GM23338 (cell line): ENCODE data around the gene MAMDC2. TPM values are rescaled to one million over a fixed set of nuclear protein-coding genes. Genes with fewer than 3 reads are reported as not detected.

ENCODE experiments used
- ATAC-seq: fragments of 200-7000 bp; cut with Tn5 transposase; 3 replicates; pipeline ENCODE4 v1.9.1; 2020
- DNase-seq: peaks from one replicate; pipeline ENCODE4 v3.0.0-alpha.2; 2015; ENCODE audit warnings: low spot score
- H2AFZ ChIP-seq: fragments of 200-600 bp; sonication (generic); 2 replicates; pipeline ENCODE4 v1.8.0; 2016; ENCODE audit warnings: antibody characterized with exemption, mild to moderate bottlenecking, moderate library complexity
- H3F3A ChIP-seq: fragments of 200-600 bp; sonication (generic); replicated peaks from 2 replicates; pipeline ENCODE4 v1.8.0; 2017; ENCODE audit warnings: antibody characterized with exemption, mixed run types, low read depth
- H3K27ac ChIP-seq: fragments of 200-600 bp; sonication (generic); 2 replicates; pipeline ENCODE4 v1.6.1; 2016; ENCODE audit warnings: low read depth
- H3K27me3 ChIP-seq: fragments of 200-600 bp; sonication (generic); 2 replicates; pipeline ENCODE4 v1.8.0; 2016; ENCODE audit warnings: mild to moderate bottlenecking, mixed run types, moderate library complexity; ENCODE audit not compliant: insufficient read depth
- H3K36me3 ChIP-seq: fragments of 200-600 bp; sonication (generic); 2 replicates; pipeline ENCODE4 v1.8.0; 2016; ENCODE audit warnings: mild to moderate bottlenecking; ENCODE audit not compliant: insufficient read depth
- H3K4me1 ChIP-seq: fragments of 200-600 bp; sonication (generic); 2 replicates; pipeline ENCODE4 v1.8.0; 2016; ENCODE audit warnings: mild to moderate bottlenecking, moderate library complexity; ENCODE audit not compliant: insufficient read depth
- H3K4me2 ChIP-seq: fragments of 200-600 bp; sonication (generic); 2 replicates; pipeline ENCODE4 v1.7.1; 2017; ENCODE audit warnings: mixed run types
- H3K4me3 ChIP-seq: fragments of 200-600 bp; sonication (generic); 2 replicates; pipeline ENCODE4 v1.6.1; 2016; ENCODE audit warnings: mixed run types
- H3K79me2 ChIP-seq: fragments of 200-600 bp; sonication (generic); replicated peaks from 2 replicates; pipeline ENCODE4 v1.8.0; 2017; ENCODE audit warnings: mild to moderate bottlenecking; ENCODE audit not compliant: insufficient read depth
- H3K9me2 ChIP-seq: fragments of 200-600 bp; sonication (generic); 2 replicates; pipeline ENCODE4 v1.8.0; 2017; ENCODE audit not compliant: insufficient read depth
- H4K20me1 ChIP-seq: fragments of 200-600 bp; sonication (generic); replicated peaks from 2 replicates; pipeline ENCODE4 v1.8.0; 2017; ENCODE audit warnings: mild to moderate bottlenecking; ENCODE audit not compliant: insufficient read depth
- H3K27ac Mint-ChIP-seq: 2 replicates; pipeline ENCODE4 v1.8.0; 2020; ENCODE audit warnings: inconsistent platforms, mild to moderate bottlenecking, moderate library complexity, mixed read lengths
- H3K27me3 Mint-ChIP-seq: 3 replicates; pipeline ENCODE4 v1.8.0; 2022; ENCODE audit warnings: low read depth, mild to moderate bottlenecking, moderate library complexity, mixed read lengths, inconsistent platforms; ENCODE audit not compliant: insufficient read depth, poor library complexity
- H3K36me3 Mint-ChIP-seq: 3 replicates; pipeline ENCODE4 v1.8.0; 2021; ENCODE audit warnings: low read depth, mild to moderate bottlenecking, inconsistent platforms, moderate library complexity, mixed read lengths
- H3K4me1 Mint-ChIP-seq: 3 replicates; pipeline ENCODE4 v1.8.0; 2020; ENCODE audit warnings: mild to moderate bottlenecking, inconsistent platforms, mixed read lengths
- H3K4me3 Mint-ChIP-seq: 3 replicates; pipeline ENCODE4 v1.8.0; 2021; ENCODE audit warnings: moderate library complexity, mild to moderate bottlenecking, inconsistent platforms, mixed read lengths
- H3K9me3 Mint-ChIP-seq: 3 replicates; pipeline ENCODE4 v1.8.0; 2020; ENCODE audit warnings: moderate library complexity, mild to moderate bottlenecking, inconsistent platforms, mixed read lengths
- CREB1 ChIP-seq: fragments of 250-450 bp; sonication (Bioruptor Pico); IDR thresholded peaks from 2 replicates; pipeline ENCODE4 v1.5.0; 2020; ENCODE audit warnings: low read depth, mild to moderate bottlenecking, moderate library complexity
- ETS1 ChIP-seq: IDR thresholded peaks from 2 replicates; pipeline ENCODE4 v1.6.1; 2016; ENCODE audit warnings: antibody characterized with exemption
- EZH2 ChIP-seq: fragments of 200-600 bp; sonication (generic); IDR thresholded peaks from one replicate; pipeline ENCODE4 v1.8.0; 2017; ENCODE audit warnings: antibody characterized with exemption, mild to moderate bottlenecking, low read depth; ENCODE audit not compliant: unreplicated experiment
- EZH2phosphoT487 ChIP-seq: fragments of 200-600 bp; sonication (generic); IDR thresholded peaks from one replicate; pipeline ENCODE4 v1.8.1; 2018; ENCODE audit warnings: antibody characterized with exemption; ENCODE audit not compliant: unreplicated experiment
- JUNB ChIP-seq: IDR thresholded peaks from one replicate; pipeline ENCODE4 v1.6.1; 2016; ENCODE audit warnings: antibody characterized with exemption; ENCODE audit not compliant: unreplicated experiment
- NANOG ChIP-seq: IDR thresholded peaks from 2 replicates; pipeline ENCODE4 v1.6.1; 2016; ENCODE audit warnings: antibody characterized with exemption, borderline replicate concordance
- REST ChIP-seq: IDR thresholded peaks from one replicate; pipeline ENCODE4 v1.6.1; 2018; ENCODE audit warnings: antibody characterized with exemption; ENCODE audit not compliant: unreplicated experiment
- STAT1 ChIP-seq: IDR thresholded peaks from one replicate; pipeline ENCODE4 v1.6.1; 2016; ENCODE audit warnings: antibody characterized with exemption; ENCODE audit not compliant: unreplicated experiment
- ZNF331 ChIP-seq: fragments of 250-450 bp; sonication (Bioruptor Pico); IDR thresholded peaks from 2 replicates; pipeline ENCODE4 v1.5.0; 2020; ENCODE audit warnings: low read depth, mild to moderate bottlenecking, moderate library complexity
- polyA plus RNA-seq: library from polyadenylated mRNA; unstranded; fragments of >200 nt; fragmentation: Nextera tagmentation; extraction: Ambion mirVana; gene quantifications from 2 replicates; pipeline ENCODE4 v1.2.1, GENCODE V29; 2016
- total RNA-seq: library from RNA; depleted of rRNA; stranded (reverse); fragments of >200 nt; shearing (Covaris generic); gene quantifications from 2 replicates; pipeline ENCODE4 v1.2.3, GENCODE V29; 2014
- TF ChIP-seq, protein P1 (sequence below): fragments of 250-450 bp; sonication (Bioruptor Pico); IDR thresholded peaks from 2 replicates; pipeline ENCODE4 v1.5.0; 2020; ENCODE audit warnings: mild to moderate bottlenecking, moderate library complexity

MAMDC2 gene
- total and polyA plus RNA-seq, 2 experiments from 2014 or later = 7.7 to 19.6 TPM

DNA sequence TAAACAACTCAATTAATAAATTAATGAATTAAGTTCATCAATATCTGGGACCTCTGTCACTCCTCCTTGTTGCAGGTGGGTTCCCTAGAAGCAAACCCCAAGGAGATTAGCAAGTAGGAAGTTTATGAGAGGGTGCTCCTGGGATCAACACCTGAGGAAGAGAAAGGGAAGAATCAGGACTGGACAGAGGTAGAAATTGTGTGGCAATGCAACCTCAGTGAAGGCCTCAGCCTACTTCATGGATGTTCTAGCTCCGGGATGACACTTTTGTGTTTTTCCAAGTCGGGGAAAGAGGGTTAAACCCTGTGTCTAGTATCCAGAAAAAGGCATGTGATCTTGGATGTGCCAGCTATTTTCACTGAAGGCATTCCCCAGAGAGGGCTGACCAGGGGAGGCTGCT, 23.2 kb downstream of the MAMDC2 start (continued):
- TF ChIP-seq, protein P1, sequence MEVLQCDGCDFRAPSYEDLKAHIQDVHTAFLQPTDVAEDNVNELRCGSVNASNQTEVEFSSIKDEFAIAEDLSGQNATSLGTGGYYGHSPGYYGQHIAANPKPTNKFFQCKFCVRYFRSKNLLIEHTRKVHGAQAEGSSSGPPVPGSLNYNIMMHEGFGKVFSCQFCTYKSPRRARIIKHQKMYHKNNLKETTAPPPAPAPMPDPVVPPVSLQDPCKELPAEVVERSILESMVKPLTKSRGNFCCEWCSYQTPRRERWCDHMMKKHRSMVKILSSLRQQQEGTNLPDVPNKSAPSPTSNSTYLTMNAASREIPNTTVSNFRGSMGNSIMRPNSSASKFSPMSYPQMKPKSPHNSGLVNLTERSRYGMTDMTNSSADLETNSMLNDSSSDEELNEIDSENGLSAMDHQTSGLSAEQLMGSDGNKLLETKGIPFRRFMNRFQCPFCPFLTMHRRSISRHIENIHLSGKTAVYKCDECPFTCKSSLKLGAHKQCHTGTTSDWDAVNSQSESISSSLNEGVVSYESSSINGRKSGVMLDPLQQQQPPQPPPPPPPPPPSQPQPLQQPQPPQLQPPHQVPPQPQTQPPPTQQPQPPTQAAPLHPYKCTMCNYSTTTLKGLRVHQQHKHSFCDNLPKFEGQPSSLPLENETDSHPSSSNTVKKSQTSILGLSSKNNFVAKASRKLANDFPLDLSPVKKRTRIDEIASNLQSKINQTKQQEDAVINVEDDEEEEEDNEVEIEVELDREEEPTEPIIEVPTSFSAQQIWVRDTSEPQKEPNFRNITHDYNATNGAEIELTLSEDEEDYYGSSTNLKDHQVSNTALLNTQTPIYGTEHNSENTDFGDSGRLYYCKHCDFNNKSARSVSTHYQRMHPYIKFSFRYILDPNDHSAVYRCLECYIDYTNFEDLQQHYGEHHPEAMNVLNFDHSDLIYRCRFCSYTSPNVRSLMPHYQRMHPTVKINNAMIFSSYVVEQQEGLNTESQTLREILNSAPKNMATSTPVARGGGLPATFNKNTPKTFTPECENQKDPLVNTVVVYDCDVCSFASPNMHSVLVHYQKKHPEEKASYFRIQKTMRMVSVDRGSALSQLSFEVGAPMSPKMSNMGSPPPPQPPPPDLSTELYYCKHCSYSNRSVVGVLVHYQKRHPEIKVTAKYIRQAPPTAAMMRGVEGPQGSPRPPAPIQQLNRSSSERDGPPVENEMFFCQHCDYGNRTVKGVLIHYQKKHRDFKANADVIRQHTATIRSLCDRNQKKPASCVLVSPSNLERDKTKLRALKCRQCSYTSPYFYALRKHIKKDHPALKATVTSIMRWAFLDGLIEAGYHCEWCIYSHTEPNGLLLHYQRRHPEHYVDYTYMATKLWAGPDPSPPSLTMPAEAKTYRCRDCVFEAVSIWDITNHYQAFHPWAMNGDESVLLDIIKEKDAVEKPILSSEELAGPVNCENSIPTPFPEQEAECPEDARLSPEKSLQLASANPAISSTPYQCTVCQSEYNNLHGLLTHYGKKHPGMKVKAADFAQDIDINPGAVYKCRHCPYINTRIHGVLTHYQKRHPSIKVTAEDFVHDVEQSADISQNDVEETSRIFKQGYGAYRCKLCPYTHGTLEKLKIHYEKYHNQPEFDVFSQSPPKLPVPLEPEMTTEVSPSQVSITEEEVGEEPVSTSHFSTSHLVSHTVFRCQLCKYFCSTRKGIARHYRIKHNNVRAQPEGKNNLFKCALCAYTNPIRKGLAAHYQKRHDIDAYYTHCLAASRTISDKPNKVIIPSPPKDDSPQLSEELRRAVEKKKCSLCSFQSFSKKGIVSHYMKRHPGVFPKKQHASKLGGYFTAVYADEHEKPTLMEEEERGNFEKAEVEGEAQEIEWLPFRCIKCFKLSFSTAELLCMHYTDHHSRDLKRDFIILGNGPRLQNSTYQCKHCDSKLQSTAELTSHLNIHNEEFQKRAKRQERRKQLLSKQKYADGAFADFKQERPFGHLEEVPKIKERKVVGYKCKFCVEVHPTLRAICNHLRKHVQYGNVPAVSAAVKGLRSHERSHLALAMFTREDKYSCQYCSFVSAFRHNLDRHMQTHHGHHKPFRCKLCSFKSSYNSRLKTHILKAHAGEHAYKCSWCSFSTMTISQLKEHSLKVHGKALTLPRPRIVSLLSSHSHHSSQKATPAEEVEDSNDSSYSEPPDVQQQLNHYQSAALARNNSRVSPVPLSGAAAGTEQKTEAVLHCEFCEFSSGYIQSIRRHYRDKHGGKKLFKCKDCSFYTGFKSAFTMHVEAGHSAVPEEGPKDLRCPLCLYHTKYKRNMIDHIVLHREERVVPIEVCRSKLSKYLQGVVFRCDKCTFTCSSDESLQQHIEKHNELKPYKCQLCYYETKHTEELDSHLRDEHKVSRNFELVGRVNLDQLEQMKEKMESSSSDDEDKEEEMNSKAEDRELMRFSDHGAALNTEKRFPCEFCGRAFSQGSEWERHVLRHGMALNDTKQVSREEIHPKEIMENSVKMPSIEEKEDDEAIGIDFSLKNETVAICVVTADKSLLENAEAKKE (CRISPR knock-in tag) = no peak
- no peak for TF ChIP-seq NANOG
- no peak for TF ChIP-seq STAT1
- TF ChIP-seq EZH2 = no peak
- TF ChIP-seq ETS1 = no peak
- TF ChIP-seq ZNF331 (CRISPR knock-in tag) = no peak

- no peaks in the 10 kb centered on the region for H3F3A ChIP-seq
- Mint-ChIP-seq H3K27me3 (peaks cover 2% of the 10 kb centered on the region), H3K27ac (no peak overlapping the region), H3K36me3 (no peaks in the 10 kb centered on the region), H3K4me1 (peaks cover 3% of the 10 kb centered on the region; the same call in 1 of the 3 replicates), H3K4me3 (no peak overlapping the region), H3K9me3 (no peaks in the 10 kb centered on the region)
- no peaks in the 10 kb centered on the region for H3K9me2 ChIP-seq
- DNase-seq (no peak), ATAC-seq (no peak)
- no peaks in the 10 kb centered on the region for H3K79me2 ChIP-seq
- no peak overlapping the region for H2AFZ ChIP-seq
- H4K20me1 ChIP-seq = no peaks in the 10 kb centered on the region
- H3K27me3 ChIP-seq = no peaks in the 10 kb centered on the region
- no peak overlapping the region for H3K4me3 ChIP-seq
- 0 out of 2 replicates have a peak, but pooled peaks cover 6% of the 10 kb centered on the region for H3K4me1 ChIP-seq
- H3K4me2 ChIP-seq = no peak overlapping the region
- no peak overlapping the region for H3K27ac ChIP-seq
- H3K36me3 ChIP-seq = no peaks in the 10 kb centered on the region
- TF ChIP-seq REST (no peak), JUNB (no peak), CREB1 (no peak), EZH2phosphoT487 (no peak), ZNF331 (CRISPR knock-in tag) (no peak), EZH2 (no peak), ETS1 (no peak)
These were observed 26.1 kb downstream of the MAMDC2 start for GRCh38 chr9:70069704-70070103.
